ENCODE results near the gene HMCN1.

The HMCN1 gene

GRCh38 chr1:186240436-186240835 is 506.2 kb downstream of the HMCN1 start:
- DNase-seq (ENCODE audit: low read depth in 2 of 2): no peak

Data from stimulated activated CD4-positive, alpha-beta T cell treated with anti-CD3 and anti-CD28 coated beads, Interleukin-15, amount 100 ng/mL, for 48 hours (primary cell).